Epithelial cell of proximal tubule (primary cell): ENCODE results near the gene SP8. TPM values are rescaled to one million over a fixed set of nuclear protein-coding genes. Genes with fewer than 3 reads are reported as not detected.

Experiments used
- DNase-seq: peaks from one replicate; pipeline ENCODE4 v3.0.0-alpha.2; 2011; ENCODE audit warnings: low read depth
- H3K4me3 ChIP-seq: 2 replicates; pipeline ENCODE4 v1.5.1; 2011; ENCODE audit warnings: low read depth, mild to moderate bottlenecking, low read length
- CTCF ChIP-seq: conservative IDR thresholded peaks from 2 replicates; pipeline ENCODE4 v1.5.1; 2012; ENCODE audit warnings: low read depth, mild to moderate bottlenecking, low read length
- total RNA-seq: library from RNA; depleted of rRNA; stranded (reverse); fragments of >200 nt; gene quantifications from 2 replicates; pipeline ENCODE4 v1.2.3, GENCODE V29; 2015

The SP8 gene
- total RNA-seq, 1 donor from 2014 or later, result not detected

DNA sequence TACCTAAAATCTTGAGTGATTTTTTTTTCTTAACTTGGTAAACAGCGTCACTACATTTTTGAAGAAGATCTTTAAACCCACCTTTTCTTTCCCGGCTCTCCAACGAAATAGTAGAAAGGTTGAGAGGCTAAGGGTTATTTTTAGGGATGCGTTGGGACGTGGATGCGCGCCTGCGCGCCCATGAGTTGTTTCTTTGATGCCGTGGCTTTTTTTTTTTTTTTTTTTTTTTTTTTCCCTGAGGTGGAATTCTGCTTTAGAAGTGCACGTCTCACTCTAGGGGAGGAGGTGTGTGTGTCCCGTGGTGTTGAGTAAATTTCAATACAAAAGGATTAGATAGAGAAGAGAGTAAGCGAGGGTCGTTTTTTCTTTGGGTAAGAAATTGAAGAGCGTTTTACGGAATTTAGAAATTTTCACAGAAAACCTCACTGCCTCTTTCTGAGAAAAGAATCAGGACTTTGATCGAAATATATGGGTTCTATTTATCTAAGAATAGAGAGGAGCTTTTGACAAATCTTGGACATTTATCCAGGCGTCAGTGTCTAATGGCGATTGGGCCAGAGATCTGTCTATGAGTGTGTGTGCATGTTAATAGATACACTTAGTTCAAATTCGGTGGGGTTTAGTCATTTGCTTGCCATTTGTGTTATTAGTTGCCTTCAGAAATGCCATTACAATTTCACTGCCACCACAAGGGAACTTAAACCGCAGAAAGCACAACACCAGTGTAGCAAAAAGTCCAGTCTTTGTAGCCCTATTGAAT is 1.2 kb upstream of the SP8 start:
- no peak for DNase-seq
- no peak overlapping the region for H3K4me3 ChIP-seq

GRCh38 chr7:20786421-20786778 is 286 bp downstream of the SP8 start:
- H3K4me3 ChIP-seq, result peak overlapping the region; percentile 3
- no peak for DNase-seq
- no peak for TF ChIP-seq CTCF

More for the DNA sequence above, 1.2 kb upstream of the SP8 start:
- TF ChIP-seq CTCF, result no peak

DNA sequence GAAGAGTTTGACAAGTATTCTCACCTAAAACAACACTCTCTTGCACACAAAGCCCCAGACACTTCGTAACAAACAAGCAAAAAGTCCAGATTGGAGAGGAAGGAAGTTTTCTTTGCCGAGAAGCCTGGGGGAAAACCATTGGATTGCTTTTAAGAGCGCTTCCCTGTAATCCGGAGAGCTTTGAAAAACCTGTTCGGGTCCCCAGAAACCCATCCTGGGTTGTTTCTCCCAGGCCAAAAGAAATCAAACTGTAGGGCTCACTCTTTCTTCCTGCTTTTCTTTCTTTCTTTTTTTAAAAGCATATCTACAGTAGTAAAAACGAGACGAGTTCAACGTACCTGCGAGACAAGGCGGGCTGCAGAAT is 655 bp downstream of the SP8 start:
- TF ChIP-seq CTCF, result no peak
- H3K4me3 ChIP-seq, result peak overlapping the region; percentile 3
- no peak for DNase-seq

GRCh38 chr7:20785157-20786048 is 1.3 kb downstream of the SP8 start:
- TF ChIP-seq CTCF, result no peak
- H3K4me3 ChIP-seq, result peak overlapping the region; percentile 19
- no peak for DNase-seq

DNA sequence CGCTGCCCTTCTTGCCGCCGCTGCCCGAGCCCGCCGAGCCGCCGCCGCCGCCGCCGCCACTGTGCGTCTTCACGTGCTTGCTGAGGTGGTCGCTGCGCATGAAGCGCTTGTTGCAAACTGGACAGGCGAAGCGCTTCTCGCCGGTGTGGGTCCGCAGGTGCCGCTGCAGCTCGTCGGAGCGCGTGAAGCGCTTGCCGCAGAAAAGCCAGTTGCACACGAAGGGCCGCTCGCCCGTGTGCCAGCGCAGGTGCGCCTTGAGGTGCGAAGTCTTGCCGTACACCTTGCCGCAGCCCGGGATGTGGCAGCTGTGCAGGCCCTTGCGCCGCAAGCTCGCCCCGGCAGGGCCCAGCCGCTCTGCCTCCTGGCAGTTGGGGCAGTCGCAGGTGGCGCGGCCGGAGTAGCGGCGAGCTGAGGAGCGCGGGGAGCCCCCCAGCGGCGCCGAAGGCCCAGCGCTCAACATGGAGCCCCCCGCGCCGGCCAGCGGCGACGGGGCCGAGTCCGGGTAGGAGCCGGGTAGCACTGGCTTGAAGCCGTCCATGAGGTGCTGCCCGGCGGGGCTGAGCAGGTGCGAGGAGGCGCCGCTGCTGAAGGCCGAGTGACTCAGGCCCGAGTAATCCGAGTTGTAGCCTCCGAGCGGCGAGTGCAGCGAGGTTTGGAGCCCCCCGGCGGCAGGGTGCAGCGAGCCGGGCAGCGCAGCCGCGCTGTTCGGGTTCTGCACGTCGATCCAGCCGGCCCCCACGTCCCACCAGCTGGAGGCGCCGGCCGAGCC is 2.1 kb downstream of the SP8 start:
- no peak for DNase-seq
- H3K4me3 ChIP-seq, result no peak overlapping the region
- TF ChIP-seq CTCF, result peak; percentile 15

DNA sequence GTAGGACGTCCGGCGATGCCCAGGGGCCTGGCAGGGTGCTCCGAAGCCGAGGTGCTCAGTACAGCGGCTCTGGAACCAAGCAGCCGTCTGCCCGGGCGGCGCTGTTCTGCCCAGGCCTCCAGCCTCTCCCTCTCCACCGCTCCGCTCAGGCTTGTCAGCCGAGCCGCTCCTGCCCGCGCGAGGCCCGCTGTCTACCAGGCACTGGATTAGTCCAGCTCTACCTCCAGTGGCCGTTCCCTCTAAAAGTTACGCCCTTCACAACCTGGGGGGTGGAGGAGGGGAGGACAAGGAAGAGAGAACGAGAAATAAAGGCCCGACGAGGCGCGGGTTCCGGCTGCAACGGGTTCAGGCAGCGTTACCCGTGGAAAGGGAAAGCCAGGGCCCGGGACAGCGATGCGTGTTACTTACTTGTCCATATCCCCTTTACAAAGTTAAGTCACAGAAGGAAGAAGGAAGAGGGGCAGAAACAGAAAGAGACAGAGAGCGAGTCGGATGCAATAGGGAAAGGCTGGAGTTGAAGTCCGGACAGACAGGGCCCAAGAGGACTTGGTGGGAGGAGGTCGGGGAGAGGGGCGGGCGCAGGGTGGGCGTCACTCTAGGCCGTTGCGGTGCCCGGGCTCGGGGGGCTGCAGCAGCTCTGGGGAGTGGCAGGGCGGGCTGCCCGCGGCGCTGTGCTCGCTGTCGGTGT is 2.8 kb downstream of the SP8 start:
- TF ChIP-seq CTCF, result peak; percentile 13
- no peak for DNase-seq
- peak overlapping the region; percentile 8 for H3K4me3 ChIP-seq
